HG03060 (cell line): ENCODE data around the gene CFAP92.
"Not testable (repeated sequence)": the region's sequence is repeated elsewhere in the genome, so short reads cannot be mapped to it uniquely, and the experiment has no call there.

Experiments used
- ATAC-seq: cut with Tn5 transposase; IDR thresholded peaks from one replicate; pipeline ENCODE4 v1.9.1; 2021; ENCODE audit warnings: low read depth, moderate number of reproducible peaks; ENCODE audit not compliant: unreplicated experiment

CFAP92 gene

DNA sequence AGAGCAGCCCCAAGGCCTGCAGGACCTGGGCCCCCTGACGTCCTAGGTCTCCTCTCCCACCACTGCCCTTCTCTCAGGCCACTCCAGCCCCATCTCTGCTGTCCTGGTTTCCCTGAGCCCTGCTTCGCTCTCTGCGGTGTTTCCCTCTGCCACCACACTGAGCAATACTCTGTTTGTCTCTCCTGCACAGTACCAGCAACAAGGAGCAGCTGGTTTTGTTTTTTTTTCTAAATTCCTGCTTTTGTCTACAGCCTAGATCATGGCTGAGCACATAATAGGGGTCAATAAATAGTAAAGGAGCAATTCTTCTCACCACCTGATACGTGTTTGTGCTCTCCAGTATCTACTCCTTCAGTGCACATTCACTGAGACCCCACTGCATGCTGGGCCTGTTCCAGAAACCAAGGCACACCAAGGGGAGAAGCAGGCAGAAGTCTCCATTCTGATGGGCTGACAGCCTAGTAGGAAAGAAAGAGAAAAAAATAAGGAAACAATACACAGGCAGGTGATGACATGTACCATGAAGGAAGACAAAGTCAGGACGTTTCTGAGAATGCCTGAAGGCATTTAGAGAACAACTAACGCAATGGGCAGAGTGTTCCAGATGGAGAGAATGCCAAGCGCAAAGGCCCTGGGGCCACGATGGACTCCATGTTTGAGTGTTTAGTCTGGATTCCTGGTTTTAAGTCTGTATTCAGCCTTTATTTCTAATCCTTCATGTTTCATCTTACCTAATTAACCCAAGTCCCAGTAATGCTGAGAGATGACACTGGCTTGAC is 120.4 kb downstream of the CFAP92 start:
- ATAC-seq = no peak

- no peak for ATAC-seq
Measured at GRCh38 chr3:128872744-128873143, 121.1 kb downstream of the CFAP92 start.

GRCh38 chr3:128872282-128872681 is 121.6 kb downstream of the CFAP92 start:
- ATAC-seq = no peak

GRCh38 chr3:128870347-128870746 is 123.5 kb downstream of the CFAP92 start:
- no peak for ATAC-seq

DNA sequence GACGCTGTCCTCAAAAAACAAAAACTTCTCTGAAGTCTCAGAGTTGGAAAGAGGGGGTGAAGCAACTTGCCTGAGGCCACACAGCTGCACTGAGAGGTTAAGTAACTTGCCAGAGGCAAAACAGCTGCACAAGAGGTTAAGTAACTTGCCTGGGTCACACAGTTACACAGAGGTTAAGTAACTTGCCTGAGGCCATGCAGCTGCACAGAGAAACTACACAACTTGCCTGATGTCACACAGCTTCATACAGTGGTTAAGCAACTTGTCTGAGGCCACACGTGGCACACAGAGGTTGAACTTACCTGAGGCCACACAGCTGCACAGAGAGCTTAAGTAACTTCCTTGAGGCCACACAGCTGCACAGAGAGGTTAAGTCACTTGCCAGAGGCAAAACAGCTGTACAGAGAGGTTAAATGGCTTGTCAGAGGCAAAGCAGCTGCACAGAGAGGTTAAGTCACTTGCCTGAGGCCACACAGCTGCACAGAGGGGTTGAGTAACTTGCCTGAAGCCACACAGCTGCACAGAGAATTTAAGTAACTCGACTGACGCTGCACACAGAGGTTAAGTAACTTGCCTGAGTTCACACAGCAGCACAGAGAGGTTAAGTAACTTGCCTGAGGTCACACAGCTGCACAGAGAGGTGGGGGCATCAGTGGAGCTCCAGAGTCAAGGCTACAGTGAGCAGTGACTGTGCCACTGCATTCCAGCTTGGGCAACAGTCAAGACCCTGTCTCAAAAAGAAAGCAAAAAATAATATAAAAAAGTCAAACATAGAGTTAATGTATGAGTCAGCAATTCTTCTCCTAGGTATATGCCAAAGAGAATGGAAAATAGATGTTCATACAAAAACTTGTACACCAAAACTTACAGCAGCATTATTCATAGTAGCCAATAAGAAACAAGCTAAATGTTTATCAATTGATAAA is 126.4 kb downstream of the CFAP92 start:
- ATAC-seq = no peak

DNA sequence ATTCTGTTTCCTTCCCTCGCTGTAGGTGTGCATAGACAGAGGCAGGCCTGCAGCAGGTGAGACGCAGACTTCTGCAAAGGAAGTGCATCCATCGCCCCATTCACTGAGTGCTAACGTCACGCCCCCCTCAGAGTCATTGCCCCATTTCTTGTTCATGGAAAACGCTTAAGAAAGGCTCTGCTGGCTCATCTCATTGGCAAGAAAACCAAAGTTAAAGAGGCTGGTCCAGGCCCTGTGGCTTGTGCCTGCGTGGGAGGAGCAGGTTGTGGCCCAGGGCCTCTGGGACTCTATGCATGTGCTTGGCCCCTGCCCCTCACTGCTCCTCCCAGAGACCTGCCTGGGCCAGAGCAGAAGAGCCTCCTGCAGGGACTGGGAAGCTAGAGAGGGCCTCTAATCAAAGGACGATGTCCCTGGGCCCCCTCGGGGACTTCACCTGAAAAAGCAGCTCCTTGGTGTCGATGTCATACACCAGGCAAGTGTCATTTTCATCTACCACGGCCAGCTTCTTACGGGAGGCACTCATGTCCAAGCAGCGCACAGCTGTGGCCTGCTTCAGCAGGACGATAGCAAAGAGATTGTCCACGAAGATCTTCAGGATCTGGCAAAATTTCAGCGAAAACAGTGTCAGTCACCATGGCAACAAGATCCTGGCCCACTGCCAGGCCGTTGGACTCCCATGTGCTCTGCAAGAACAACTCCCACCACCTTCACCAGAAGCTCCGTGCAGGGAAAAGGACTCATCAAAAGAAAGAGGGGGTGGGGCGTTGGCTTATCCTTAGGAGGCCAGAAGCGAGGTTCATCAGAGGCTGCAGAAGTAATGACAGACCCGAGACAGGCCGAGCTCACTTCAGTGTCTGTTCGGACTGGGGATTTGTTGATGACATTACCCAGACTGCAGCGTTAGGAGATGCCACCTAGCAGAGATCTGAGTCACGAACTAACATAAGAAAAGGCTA is 128.7 kb downstream of the CFAP92 start:
- not testable (repeated sequence) for ATAC-seq

DNA sequence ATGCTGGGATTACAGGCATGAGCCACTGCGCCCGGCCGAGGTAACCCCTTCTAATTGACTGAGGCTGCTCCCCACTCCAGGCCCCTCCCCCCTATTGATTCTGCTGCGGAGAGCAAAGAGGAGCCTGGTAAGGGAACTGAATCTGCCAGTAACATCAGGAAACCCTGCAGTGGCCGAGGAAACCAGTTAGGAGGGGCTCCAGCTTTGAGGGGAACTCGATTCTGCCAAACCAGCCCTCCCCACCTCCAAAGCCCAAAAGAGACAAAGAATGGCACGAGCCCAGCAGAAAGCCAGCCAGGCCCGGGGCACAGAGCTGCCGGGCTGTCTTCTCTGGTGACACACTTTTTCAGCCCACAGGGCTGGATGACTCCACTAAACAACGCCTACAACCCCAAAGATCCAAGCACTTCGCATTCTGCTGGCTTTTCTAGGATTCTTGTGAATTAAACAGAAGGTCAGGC is 129.5 kb downstream of the CFAP92 start:
- ATAC-seq = no peak

DNA sequence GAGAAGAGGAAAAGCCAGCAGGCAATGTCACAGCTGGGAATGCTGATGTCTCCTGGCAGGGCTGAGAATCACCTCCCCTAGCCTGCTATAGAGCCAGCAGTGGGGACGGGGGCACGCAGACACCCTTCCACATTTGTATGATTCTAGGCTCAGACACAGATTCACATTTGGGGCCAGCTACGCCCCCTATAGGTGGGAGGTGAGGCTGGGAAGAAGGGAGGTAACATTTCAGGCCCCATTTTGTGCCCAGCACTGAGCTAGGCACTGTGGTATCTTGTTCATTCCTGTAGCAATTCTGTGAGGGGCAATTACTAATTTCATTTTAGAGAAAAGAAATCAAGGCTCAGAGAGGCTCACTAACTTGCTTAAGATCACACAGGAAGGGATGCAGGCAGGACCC is 130.3 kb downstream of the CFAP92 start:
- ATAC-seq = no peak

- no peak for ATAC-seq
Measured at GRCh38 chr3:128861491-128861890, 132.4 kb downstream of the CFAP92 start.
